ENCODE data around the gene LY6G5B. TPM values are rescaled to one million over a fixed set of nuclear protein-coding genes. Genes with fewer than 3 reads are reported as not detected.

LY6G5B gene
- total RNA-seq, 1 donor from 2014 or later: 2.8 TPM

DNA sequence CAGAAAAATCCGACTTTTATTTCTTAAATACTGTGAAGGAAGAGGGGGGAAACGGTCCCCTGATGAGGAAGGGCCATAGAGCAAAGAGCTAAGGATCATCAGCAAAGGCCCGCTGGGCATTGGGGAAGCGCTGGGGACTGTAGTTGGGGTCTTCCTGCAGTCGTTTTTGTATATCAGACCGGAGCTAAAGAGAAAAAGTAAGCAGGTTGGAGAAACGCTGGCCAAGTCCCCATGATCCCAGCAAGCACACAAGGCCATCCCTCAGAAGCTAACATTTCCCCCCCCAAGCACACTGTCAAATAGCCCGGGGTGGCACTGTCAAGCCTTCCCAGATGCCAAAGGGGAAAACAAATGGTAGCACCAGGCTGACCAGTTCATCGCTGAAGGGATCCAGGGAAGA lies 30.7 kb upstream of the LY6G5B start:
- DNase-seq (no peak), ATAC-seq (ENCODE audit: poor library complexity) (no peak)
- intact Hi-C loops (cut with DNase I): no loop called here

DNA sequence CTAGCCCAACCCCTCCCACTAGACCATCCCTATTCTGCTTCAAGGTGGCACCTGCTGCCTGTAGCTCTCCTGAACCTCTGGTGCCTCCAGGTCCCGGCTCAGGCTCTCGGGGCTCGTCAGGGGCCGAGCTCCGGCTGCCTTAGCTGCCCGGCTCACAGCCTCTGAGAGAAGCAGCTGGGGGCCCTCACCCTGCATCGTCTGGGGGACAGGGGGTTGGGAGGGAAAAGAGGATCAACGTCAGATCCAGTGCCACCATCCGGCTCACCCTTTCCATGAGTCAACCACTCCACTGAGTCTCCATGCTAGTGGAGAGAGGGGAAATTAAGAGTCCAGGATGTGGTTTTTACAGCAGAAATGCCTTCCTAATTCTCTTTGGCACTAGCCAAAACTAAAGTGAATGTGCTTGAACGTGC lies 30.3 kb upstream of the LY6G5B start:
- ATAC-seq (ENCODE audit: poor library complexity): no peak
- DNase-seq: no peak
- intact Hi-C loops (cut with DNase I): no loop called here

DNA sequence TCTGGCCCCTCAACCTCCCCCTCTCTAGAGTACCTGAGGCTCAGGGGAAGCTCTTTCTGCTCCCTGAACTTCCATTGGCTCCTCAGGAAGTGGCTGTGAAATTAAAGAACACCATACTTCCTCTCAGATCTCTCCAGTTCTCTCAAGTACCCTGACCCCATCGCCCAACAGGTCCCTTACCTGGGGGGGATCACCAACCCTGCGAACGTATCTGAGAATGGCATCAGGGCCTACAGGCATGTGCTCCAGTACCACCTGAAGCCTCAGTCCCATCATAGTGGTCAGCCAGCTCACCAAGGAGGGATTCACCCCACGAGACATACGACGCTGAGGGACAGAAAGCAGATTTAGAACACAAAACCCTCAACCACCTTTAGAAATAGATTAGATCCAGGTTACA lies 29.2 kb upstream of the LY6G5B start:
- intact Hi-C loops (cut with DNase I): no loop called here
- no peak for ATAC-seq (ENCODE audit: poor library complexity)
- DNase-seq: no peak

DNA sequence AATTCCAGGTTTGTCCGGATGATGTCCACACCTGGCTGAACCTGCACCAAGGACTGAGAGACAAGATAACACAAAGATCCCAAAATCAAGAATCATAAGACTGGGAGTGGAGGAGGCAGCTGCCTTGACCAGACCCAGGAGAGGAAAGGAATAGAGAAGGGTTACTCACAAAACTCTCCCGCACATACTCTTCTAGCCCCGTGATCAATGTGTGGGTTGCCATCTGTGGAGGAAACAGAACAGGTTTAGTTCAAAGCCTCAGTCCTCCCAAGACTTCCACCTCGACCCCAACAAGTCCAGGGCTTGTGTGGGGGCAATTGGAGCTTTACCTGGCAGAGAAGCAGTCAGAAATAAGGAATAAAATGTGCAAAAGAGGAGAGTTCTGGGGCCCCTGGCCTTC lies 28.4 kb upstream of the LY6G5B start:
- no peak for ATAC-seq (ENCODE audit: poor library complexity)
- intact Hi-C loops (cut with DNase I): no loop called here

DNA sequence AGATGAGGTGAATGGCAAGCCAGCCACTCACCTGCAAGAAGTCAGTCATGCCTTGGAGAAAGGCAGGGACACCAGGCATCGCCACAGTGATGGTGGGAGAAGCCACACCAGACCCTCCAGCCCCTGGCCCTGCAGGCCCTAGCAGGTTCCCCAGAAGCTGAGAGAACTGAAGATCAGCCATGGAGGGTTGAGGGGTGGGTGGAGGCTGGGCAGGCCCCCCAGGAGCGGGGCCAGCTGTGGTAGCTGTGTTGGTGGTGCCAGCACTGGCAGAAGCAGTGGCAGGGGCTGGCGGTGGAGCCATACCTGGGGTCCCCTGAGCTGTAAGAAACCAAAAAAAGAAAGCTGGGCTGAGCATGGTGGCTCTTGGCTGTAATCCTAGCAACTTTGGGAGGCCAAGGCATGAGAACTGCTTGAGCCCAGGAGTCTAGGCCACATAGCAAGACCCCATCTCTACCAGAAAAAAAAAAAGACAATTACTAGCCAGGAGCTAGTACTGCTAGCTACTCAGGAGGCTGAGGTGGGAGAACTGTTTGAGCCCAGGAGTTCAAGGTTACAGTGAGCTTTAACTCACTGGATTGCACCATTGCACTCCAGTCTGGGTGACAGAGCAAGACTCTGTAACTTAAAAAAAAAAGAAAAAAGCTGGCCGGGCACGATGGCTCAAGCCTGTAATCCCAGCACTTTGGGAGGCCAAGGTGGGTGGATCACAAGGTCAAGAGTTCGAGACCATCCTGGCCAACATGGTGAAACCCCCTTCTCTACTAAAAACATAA lies 26.8 kb upstream of the LY6G5B start:
- intact Hi-C loops (cut with DNase I): no loop called here
- ATAC-seq (ENCODE audit: poor library complexity) (no peak), DNase-seq (no peak)

More for the DNA sequence above, 28.4 kb upstream of the LY6G5B start:
- no peak for DNase-seq

DNA sequence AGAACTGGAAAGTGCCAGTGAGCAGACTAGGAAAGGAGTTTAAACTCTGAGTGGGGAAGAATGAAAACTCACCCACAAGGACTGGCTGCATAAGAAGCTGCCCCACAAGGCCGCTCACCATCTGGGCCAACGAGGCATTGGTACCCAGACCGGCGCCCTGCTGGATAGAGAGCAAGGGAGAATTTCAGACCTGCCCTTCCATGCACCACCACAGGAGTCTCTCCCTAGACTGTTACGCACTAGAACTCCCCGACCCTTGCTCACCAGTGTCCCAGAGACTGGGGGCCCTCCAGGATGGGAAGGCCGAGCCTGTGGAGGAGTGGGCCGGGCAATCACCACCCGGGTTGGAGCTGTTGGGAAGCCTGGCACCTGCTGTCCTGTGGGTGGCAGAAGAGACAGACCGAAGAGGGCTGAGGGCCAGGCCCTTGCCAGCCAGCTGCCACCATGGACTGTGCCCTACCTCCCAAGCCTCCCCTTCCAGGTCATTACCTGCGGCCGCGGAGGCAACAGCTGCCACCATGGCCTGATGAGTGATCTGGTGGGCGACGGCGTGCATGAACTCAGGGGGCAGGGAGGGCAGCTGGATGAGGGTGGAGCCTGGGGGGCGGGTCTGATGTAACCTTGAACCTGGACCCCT lies 25.8 kb upstream of the LY6G5B start:
- ATAC-seq (ENCODE audit: poor library complexity) (no peak), DNase-seq (no peak)
- intact Hi-C loops (cut with DNase I): no loop called here

DNA sequence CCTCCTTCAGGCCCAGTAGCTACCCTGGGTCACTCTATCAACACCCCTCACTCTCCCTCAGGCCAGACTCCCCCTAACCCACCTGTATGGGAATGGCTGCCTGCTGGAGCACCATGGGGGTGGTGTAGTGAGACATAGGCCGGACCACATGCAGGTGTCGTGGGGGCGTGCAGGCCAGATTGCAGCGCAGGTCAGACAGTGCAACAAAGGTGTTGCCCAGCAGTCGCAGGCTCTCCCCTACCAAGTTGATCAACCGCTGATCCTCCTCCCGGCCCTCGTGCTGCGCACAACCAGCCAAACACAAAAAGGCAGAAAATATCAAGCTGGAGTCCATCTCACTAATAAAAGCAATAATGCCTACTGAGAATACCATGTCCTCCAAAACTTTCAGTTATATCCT lies 24.5 kb upstream of the LY6G5B start:
- DNase-seq: no peak
- no peak for ATAC-seq (ENCODE audit: poor library complexity)
- intact Hi-C loops (cut with DNase I): no loop called here

DNA sequence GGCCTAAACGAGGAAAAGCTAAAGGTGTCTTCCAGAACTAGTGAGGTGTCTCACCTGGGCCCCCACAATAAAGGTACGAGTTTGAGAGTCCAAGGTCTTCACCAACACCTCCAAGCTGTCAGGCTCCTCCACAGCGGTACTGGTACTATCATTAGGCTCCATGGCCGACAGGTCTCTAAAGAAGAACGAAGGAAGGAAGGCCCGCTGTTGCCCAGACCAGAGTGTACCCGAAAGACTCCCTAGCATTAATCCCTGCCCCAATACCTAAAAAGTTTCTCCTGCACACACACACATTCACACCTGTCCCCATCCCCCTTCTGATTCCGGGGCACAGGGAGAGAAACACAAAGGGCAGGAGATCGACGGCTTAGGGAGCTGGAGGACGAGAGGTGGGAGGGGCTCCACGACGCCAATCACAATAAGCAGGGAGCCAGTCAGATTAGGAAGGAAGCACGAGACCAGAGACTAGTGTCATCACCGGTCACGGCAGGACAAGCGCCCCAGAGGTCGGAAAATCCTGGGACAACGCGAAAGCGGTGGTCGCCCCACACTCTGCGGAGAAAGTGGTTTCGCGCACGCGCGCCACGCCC lies 18.1 kb upstream of the LY6G5B start:
- DNase-seq: no peak
- peak; percentile 71 for ATAC-seq (ENCODE audit: poor library complexity)
- intact Hi-C loops (cut with DNase I): no loop called here

DNA sequence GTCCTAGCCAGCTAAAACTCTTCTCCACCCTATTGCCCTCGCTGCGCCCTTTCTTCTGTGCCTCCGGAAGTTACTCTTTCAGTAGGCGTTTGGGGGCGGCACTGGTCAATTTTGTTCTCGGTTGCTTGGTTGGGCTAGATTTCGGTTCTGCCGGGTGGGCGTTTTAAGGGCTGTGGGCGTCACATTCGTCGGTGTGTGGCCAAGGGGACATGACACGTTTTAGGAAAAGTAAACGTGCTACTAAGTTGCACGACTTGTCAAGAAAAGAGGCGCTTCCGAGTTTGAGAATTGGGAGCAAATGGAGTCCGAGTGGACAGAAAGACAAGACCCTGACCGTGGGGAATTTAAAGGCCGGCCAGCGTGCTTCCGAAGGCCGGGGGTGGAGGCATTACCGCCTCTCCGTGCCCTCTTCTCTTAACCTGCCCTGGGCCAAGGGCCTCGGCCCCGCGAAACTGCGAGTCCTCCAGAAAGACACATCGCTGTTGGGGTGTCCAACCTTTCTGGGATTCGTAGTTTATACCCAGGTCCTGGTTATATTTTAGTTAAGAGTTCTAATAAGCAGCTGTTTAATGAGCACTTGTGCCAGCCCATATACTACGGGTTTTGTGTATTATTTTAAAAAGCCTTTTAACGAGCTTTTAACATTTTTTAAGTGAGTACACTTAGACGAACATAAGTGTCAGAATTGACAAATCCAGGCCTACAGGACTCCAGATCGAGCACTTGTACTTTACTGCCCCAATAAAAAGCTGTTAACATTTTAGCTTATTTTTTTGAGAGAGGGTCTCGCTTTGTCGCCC lies 16.7 kb upstream of the LY6G5B start:
- DNase-seq: peak; percentile 88
- ATAC-seq (ENCODE audit: poor library complexity): peak; percentile 84
- intact Hi-C loops (cut with DNase I): no loop called here

DNA sequence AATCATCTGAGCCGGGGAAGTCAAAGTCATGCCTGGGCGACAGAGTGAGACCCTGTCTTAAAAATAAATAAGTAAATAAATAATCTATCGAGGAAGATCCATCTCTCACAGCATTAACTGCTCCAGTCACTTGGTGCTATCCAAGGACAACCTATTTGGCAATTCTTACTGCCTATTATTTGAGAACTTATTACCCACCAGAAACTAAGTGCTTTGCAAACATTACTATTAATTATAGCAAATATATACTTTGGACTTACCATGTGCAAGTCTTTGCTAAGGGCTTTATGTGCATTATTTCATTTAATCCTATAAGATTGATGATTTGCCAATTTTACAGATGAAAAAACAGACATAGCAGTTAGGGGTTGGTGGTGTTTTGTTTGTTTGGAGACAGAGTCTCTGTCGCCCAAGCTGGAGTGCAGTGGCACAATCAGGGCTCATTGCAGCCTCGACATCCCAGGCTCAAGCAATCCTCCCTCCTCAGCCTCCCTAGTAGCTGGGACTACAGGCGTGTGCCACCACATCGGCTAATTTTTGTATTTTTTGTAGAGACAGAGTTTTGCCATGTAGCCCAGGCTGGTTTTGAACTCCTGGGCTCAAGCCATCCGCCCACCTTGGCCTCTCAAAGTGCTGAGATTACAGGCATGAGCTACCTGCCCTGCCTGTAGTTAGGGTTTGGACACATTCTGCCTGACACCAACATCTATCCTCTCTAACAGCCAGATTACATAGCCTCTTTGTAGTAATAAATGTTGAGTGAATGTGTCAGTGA lies 15.0 kb upstream of the LY6G5B start:
- ATAC-seq (ENCODE audit: poor library complexity): no peak
- no peak for DNase-seq
- intact Hi-C loops (cut with DNase I): no loop called here

DNA sequence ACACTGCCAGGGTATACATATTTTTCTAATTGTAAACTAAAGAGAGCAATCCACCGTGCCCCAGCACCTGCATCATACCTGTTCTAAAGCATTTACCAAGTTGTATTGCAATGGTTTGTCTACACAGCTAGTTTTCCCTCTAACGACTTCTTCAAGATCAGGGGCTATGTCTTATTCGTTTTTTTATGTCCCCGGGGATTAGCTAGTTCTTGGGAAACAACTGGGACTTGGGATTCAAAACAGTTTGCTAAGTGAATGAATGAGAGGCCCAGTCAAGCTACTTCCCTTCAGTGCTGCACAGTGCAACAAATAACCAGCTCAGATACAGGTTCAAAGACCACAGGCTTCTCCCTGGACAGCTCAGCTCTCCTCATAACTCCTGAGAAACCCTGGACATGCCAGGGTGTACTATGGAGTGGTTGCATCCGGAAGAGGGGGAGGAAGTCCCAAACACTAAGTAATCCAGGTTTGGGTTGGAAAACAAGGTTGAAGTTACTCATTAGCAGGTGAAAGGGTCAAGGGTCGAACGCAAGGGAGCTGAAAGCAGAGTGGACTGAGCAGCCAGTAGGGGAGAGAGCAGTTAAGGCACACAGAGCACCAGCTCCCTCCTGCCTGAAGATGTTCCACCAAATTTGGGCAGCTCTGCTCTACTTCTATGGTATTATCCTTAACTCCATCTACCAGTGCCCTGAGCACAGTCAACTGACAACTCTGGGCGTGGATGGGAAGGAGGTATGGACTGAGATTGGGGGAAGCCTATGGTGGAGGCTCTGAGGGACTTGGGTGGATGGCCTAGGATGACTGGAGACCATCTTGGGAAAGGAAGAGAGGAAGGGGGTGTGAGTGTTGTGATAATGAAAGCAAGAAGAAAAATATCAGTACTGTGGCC lies 14.2 kb upstream of the LY6G5B start, which contains the start of gene APOM:
APOM (plus strand) TSS at position 546 of the 889 bp plus-strand sequence; CDS start at position 619, 73 bp downstream.
- intact Hi-C loops (cut with DNase I): no loop called here
- DNase-seq (no peak), ATAC-seq (ENCODE audit: poor library complexity) (no peak)

DNA sequence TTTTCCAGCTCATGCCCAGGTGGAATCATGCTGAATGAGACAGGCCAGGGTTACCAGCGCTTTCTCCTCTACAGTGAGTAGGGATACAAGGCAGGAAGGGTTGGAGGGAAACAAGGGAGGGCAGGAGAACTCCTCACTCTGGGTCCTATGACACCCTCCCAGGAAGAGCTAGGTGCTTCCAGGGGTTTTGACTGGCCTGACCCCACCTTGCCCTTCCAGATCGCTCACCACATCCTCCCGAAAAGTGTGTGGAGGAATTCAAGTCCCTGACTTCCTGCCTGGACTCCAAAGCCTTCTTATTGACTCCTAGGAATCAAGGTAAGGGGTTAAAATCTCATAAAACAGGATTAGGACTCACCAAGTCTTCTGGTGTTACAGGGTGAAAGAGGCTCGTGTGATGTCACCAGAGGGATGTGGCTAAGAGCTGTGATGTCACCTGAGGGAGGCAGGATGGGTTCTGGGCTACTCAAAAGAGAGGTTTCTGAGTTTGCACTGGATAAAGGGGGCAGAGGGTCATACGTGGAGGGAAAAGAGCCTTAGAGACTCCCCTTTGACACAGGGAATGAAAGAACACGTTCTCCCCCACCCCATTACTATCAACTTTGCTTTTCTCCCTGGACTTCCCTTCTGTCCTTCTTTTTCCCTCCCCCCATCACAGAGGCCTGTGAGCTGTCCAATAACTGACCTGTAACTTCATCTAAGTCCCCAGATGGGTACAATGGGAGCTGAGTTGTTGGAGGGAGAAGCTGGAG lies 12.2 kb upstream of the LY6G5B start:
- no peak for ATAC-seq (ENCODE audit: poor library complexity)
- DNase-seq: no peak
- intact Hi-C loops (cut with DNase I): no loop called here

DNA sequence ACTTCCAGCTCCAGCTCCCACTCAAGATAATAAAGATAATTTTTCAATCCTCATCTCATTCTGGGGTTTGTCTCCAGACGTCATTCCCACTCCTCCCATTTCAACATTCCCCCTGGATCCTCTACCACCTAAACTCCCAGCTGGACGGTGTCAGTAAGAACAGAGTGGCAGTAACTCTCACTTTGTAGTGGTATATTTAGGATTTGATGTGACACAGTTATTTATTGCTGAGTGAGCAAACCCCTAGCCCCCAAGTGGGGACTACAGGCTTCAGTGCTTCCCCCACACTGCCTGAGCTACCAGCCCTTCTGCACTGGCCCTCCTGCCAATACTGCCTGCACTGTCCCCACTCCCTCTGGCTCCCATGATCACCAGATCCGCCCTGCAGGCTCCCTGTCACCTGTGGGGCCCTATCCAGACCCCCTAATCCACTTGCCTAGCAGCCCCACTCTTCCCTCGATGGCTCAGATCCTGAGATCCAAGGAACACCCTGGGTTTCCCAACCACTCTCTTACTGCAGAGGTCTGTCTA lies 11.6 kb upstream of the LY6G5B start:
- intact Hi-C loops (cut with DNase I): no loop called here
- ATAC-seq (ENCODE audit: poor library complexity) (no peak), DNase-seq (no peak)

DNA sequence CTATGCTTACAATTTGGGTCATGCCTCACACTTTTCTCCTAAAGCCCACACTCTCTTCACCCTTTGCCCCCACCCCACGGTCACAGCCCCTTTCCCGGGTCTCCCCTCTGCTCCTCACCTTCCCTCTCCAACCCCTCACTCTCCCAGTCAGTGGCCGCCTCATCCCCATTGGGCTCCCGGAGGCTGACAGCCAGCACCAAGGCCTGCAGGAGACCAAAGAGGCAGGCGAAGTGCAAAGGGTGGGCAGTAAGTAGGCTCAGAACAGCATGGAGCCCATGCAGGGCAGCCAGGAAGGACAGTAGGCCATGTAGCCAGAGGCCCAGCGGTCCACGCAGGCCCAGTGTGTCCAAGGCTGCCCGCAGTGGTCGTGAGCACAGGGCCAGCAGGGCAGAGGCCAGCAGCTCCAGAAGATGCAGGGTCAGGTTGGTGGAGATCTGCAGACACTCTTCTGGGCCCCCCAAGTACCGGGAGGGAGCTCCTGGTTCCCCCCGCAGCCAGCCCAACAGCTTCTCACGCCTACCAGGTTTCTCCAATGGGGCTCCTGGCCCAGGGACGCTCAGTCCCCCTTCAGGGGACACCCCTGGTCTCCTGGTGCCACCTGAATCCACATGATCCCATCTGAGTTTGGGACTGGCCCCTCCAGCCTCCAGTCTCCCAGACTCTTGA lies 10.7 kb upstream of the LY6G5B start:
- ATAC-seq (ENCODE audit: poor library complexity) (no peak), DNase-seq (no peak)
- intact Hi-C loops (cut with DNase I): no loop called here

DNA sequence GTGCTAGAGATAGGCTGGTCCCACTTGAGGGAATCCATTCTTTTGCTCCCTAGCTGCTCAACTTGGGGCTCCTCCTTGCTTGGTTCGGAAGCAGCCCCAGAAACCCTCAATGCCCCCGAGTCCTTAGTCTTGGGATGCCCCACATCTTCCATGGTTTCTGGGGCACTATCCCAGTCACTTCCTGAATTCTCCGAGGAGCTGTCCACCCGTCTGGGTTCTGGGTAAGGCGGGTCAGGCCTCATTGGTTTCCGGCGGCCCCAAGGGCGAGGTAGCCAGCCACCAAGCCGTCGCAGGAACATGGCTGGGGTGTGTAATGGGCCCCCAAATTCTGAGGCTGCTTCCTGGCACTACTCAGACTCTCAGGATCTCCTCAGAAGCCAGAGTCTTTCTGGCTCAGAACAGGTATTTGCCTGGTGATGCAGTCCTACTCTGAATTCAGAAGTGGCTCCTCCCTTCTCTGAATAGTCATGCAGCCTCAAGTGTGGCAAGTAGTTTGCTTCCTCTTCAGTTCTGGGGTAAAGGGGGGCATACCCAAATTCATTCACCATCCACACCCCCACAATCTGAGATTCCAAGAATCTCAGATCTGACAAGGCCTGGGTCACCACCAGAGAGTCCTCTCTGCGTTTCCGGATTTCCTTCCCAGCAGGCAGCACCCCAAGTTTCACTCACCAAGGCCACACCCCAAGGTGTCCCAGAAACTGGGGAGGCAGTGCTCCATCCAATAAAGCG lies 10.0 kb upstream of the LY6G5B start:
- intact Hi-C loops (cut with DNase I): no loop called here
- ATAC-seq (ENCODE audit: poor library complexity): peak; percentile 2
- DNase-seq: no peak

Data from Right ventricle myocardium superior (tissue), 1 donor.